Subcutaneous abdominal adipose tissue (tissue), 5 donors: ENCODE data around the gene DUSP16.

Source experiments
- H3K27ac ChIP-seq: one replicate; pipeline ENCODE4 v1.7.0; 2013; ENCODE audit warnings: low read depth, mild to moderate bottlenecking, inconsistent platforms, low read length, moderate library complexity
- H3K27me3 ChIP-seq, 5 donors: one replicate each; pipeline ENCODE4 v1.7.0; 2013; ENCODE audit warnings: low read length in 5 of 5, inconsistent platforms in 1 of 5; ENCODE audit not compliant: control insufficient read depth in 5 of 5, insufficient read depth in 4 of 5
- H3K36me3 ChIP-seq, 5 donors: one replicate each; pipeline ENCODE4 v1.7.0; 2013; ENCODE audit warnings: low read length in 5 of 5; ENCODE audit not compliant: control insufficient read depth in 5 of 5, insufficient read depth in 5 of 5
- H3K4me1 ChIP-seq, 5 donors: one replicate each; pipeline ENCODE4 v1.7.0; 2013; ENCODE audit warnings: low read length in 5 of 5, mild to moderate bottlenecking in 3 of 5, moderate library complexity in 1 of 5; ENCODE audit not compliant: control insufficient read depth in 5 of 5, insufficient read depth in 5 of 5
- H3K4me3 ChIP-seq, 5 donors: one replicate each; pipeline ENCODE4 v1.7.0; 2013; ENCODE audit warnings: low read length in 5 of 5, low read depth in 1 of 5
- H3K9ac ChIP-seq, 5 donors: one replicate each; pipeline ENCODE4 v1.7.0; 2013; ENCODE audit warnings: low read length in 5 of 5, mild to moderate bottlenecking in 4 of 5, moderate library complexity in 3 of 5
- H3K9me3 ChIP-seq, 5 donors: one replicate each; pipeline ENCODE4 v1.7.0; 2013; ENCODE audit warnings: low read length in 5 of 5; ENCODE audit not compliant: control insufficient read depth in 5 of 5
- donor health status: healthy.
- donor health status: healthy.
- donor health status: healthy.
- donor health status: healthy.
- donor health status: healthy.

Gene DUSP16

DNA sequence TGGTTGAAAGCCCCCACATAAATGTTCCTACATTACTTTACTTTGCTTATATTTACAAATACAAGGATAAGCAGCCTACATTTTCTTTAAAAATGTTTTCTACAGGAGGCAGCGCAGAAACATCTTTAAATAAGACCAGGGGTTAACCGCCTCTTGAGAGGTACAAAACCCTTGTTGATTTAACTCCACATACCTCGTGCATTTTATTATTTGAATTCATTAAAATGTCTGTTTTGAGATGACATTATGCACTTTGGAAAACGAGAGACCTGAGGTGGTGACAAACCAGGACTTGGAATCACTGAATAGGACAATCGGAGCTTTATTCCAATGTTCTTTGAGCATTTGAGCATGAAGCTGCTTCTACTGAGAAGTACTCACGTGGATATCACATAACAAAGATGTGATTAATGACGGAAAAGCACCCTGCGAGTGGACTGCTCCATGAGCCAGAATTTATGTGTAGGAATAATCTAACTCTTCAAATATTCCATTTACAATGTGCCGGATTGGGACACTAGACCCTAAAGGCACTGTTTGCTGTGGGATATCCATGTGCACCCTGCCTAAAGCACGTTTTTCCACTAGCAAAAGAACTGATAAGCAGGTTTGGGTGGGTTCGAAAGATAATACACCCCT lies 746 bp upstream of the DUSP16 start:
- Histone ChIP-seq H3K9ac (peak overlapping the region; percentile 53 to 94 (median 73)), H3K4me1 (peaks cover 0 to 28% (median 24%) of the 10 kb centered on the region in 5 donors), H3K27ac (peak overlapping the region; percentile 96), H3K36me3 (no peaks in the 10 kb centered on the region), H3K9me3 (peaks cover 0 to 3% (median 0%) of the 10 kb centered on the region in 5 donors), H3K4me3 (peak overlapping the region; percentile 65 to 88 (median 77)), H3K27me3 (no peaks in the 10 kb centered on the region)

GRCh38 chr12:12562016-12562483 lies 613 bp downstream of the DUSP16 start:
- Histone ChIP-seq H3K27me3 (no peaks in the 10 kb centered on the region), H3K4me3 (peak overlapping the region; percentile 64 to 88 (median 84)), H3K9ac (peak overlapping the region; percentile 63 to 99 (median 97)), H3K36me3 (no peaks in the 10 kb centered on the region), H3K9me3 (peaks cover 0 to 2% (median 0%) of the 10 kb centered on the region in 5 donors), H3K4me1 (peaks cover 0 to 28% (median 24%) of the 10 kb centered on the region in 5 donors), H3K27ac (peak overlapping the region; percentile 100)

DNA sequence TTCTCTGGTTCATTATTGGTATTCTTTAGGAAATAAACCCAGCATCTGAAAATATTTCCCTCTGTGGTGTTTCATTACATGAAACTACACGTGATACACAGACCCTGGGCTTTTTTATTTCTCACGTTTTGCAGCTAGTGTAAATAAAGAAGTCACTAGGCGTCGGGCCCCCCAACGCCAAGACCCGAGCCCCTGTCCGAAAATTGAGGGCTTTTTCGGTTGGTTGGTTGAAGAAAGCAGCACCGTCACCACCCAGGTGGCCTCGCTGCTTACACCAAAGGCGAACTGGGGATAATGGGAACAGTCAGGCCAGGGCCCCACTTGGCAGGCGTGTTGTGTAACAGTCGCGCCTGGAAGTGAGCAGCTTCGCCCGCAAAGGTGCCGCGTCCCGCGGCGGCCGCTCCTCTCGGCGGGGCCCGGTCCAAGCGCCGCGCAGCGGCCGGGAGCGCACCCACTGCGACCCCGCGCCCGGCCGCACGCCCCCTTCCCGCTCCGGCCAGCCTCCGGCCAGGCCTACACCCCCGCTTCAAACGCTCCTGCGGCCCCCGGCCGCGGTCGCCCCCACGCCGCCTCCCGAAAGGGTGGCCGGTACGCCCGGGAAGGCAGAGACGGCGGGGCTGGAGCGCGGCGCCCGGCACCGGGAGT lies 1.2 kb downstream of the DUSP16 start:
- H3K36me3 ChIP-seq = no peaks in the 10 kb centered on the region
- peak overlapping the region; percentile 97 to 99 (median 98) for H3K9ac ChIP-seq
- no peaks in the 10 kb centered on the region for H3K27me3 ChIP-seq
- H3K4me3 ChIP-seq = peak overlapping the region; percentile 77 to 88 (median 84)
- H3K9me3 ChIP-seq = no peaks in the 10 kb centered on the region
- peak overlapping the region; percentile 100 for H3K27ac ChIP-seq
- peaks cover 0 to 28% (median 24%) of the 10 kb centered on the region in 5 donors for H3K4me1 ChIP-seq

GRCh38 chr12:12560587-12561370 lies 1.9 kb downstream of the DUSP16 start:
- Histone ChIP-seq H3K4me1 (peaks cover 0 to 28% (median 24%) of the 10 kb centered on the region in 5 donors), H3K27me3 (no peaks in the 10 kb centered on the region), H3K9me3 (no peaks in the 10 kb centered on the region), H3K9ac (peak overlapping the region; percentile 97 to 99 (median 98)), H3K36me3 (no peaks in the 10 kb centered on the region), H3K27ac (peak overlapping the region; percentile 100), H3K4me3 (peak overlapping the region; percentile 77 to 88 (median 84))

- Histone ChIP-seq H3K9ac (peak overlapping the region in 2 of 5 donors; percentile 21 to 99), H3K27ac (no peak overlapping the region), H3K27me3 (no peaks in the 10 kb centered on the region), H3K9me3 (no peaks in the 10 kb centered on the region), H3K36me3 (no peaks in the 10 kb centered on the region), H3K4me1 (peaks cover 0 to 28% (median 24%) of the 10 kb centered on the region in 5 donors), H3K4me3 (peak overlapping the region in 2 of 5 donors; percentile 8 to 77)
Measured at GRCh38 chr12:12559719-12560296, 2.9 kb downstream of the DUSP16 start.

- H3K27ac ChIP-seq = no peak overlapping the region
- H3K9me3 ChIP-seq = no peaks in the 10 kb centered on the region
- no peaks in the 10 kb centered on the region for H3K27me3 ChIP-seq
- H3K4me3 ChIP-seq = no peak overlapping the region
- peaks cover 0 to 25% (median 20%) of the 10 kb centered on the region in 5 donors for H3K4me1 ChIP-seq
- no peak overlapping the region for H3K9ac ChIP-seq
- H3K36me3 ChIP-seq = no peaks in the 10 kb centered on the region
Measured at GRCh38 chr12:12558291-12558690, 4.4 kb downstream of the DUSP16 start.

GRCh38 chr12:12557733-12558132 lies 4.9 kb downstream of the DUSP16 start:
- Histone ChIP-seq H3K4me1 (peaks cover 0 to 20% (median 16%) of the 10 kb centered on the region in 5 donors), H3K9me3 (no peaks in the 10 kb centered on the region), H3K9ac (no peak overlapping the region), H3K4me3 (no peak overlapping the region), H3K27me3 (no peaks in the 10 kb centered on the region), H3K36me3 (no peaks in the 10 kb centered on the region), H3K27ac (no peak overlapping the region)

GRCh38 chr12:12555656-12556055 lies 7.0 kb downstream of the DUSP16 start:
- H3K4me1 ChIP-seq = peaks cover 0 to 13% (median 10%) of the 10 kb centered on the region in 5 donors
- H3K27ac ChIP-seq = no peak overlapping the region
- H3K9me3 ChIP-seq = no peaks in the 10 kb centered on the region
- no peaks in the 10 kb centered on the region for H3K27me3 ChIP-seq
- H3K4me3 ChIP-seq = no peak overlapping the region
- no peaks in the 10 kb centered on the region for H3K36me3 ChIP-seq
- H3K9ac ChIP-seq = no peak overlapping the region

DNA sequence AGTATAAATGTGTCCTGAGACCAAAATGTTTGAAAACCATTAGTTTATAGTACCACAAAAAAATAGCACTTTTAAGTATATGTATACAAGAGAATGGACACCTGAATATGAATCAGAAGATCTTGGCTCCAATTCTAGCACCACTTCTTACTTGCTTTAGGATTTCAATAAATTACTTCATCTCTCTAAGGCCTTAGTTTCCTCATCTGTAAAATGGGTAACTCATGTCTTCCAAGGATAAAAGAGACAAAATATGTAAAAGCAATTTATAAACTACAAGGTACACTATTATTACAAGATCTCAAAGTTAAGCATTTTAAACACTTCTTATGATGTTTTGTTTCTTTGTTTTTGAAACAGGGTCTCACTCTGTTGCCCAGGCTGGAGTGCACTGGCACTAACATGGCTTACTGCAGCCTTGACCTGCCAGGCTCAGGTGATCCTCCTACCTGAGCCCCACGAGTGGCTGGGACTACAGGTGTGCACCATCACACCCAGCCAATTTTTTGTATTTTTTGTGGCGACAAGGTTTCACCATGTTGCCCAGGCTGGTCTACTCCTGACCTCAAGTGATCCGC lies 9.4 kb downstream of the DUSP16 start:
- Histone ChIP-seq H3K36me3 (no peaks in the 10 kb centered on the region), H3K9ac (no peak overlapping the region), H3K27ac (no peak overlapping the region), H3K4me1 (no peaks in the 10 kb centered on the region), H3K27me3 (no peaks in the 10 kb centered on the region), H3K4me3 (no peak overlapping the region), H3K9me3 (no peaks in the 10 kb centered on the region)
